ENCODE measurements around the gene GYG1. TPM values are rescaled to one million over a fixed set of nuclear protein-coding genes. Genes with fewer than 3 reads are reported as not detected.

GYG1 gene
- polyA plus RNA-seq, 2 of the 4 experiments (the other 2 are of a cell fraction), result 39.6 to 59.8 TPM

- WGBS (ENCODE audit: missing lambda C conversion rate), result 82% methylated on average over 7 of the region's 7 CpGs
- DNase-seq (ENCODE audit: low read depth in 1 of 2, low spot score in 1 of 2) (no peak), FAIRE-seq (no peak), ATAC-seq (no peak)
- H3K27ac ChIP-seq, result no peak overlapping the region
- TF ChIP-seq NR3C1 (IDR thresholded peaks at IDR 0.05) (no peak), EP300 (IDR thresholded peaks at IDR 0.05) (no peak), ATOH8 (CRISPR knock-in tag; IDR thresholded peaks at IDR 0.05; ENCODE audit: low read depth) (no peak), HOXB5 (CRISPR knock-in tag; IDR thresholded peaks at IDR 0.05) (no peak), RCOR1 (IDR thresholded peaks at IDR 0.05; ENCODE audit: low read depth, low read length) (no peak), CTCF (IDR thresholded peaks at IDR 0.05) (no peak), POLR2A (IDR thresholded peaks at IDR 0.05; ENCODE audit: low read length) (no peak), SREBF2 (IDR thresholded peaks at IDR 0.05) (no peak)
- no peaks in the 10 kb centered on the region for H3K9me3 ChIP-seq
- no peaks in the 10 kb centered on the region for H3K4me1 ChIP-seq
- ChIA-PET POLR2A (no interaction called here), CTCF (interaction anchor here (0.6 to 1.3 kb wide), 7 partner anchors 8 to 243 kb away, joined by 3 to 4 read pairs (median 3); no protein-coding TSS in a partner anchor)
- H3K4me3 ChIP-seq, result no peak overlapping the region
- no peak overlapping the region for H3K4me2 ChIP-seq
These were observed 21.1 kb upstream of the GYG1 start for GRCh38 chr3:148970271-148970670.

- Histone ChIP-seq H3K4me2 (no peak overlapping the region), H3K4me1 (no peaks in the 10 kb centered on the region), H3K9me3 (no peaks in the 10 kb centered on the region), H3K4me3 (no peak overlapping the region), H3K27ac (no peak overlapping the region)
- POLR2A ChIA-PET, result no interaction called here
- DNase-seq (ENCODE audit: low read depth in 1 of 2, low spot score in 1 of 2), result no peak
- no peak for TF ChIP-seq ELK1 (IDR thresholded peaks at IDR 0.05; ENCODE audit: low read depth, low read length)
- no peak for TF ChIP-seq NFE2L2 (conservative IDR thresholded peaks at IDR 0.05; ENCODE audit: low read length)
- TF ChIP-seq HMGXB4 (CRISPR knock-in tag; IDR thresholded peaks at IDR 0.05; ENCODE audit: borderline replicate concordance), result no peak
- TF ChIP-seq ZSCAN20 (CRISPR knock-in tag; IDR thresholded peaks at IDR 0.05), result no peak
- no peak for TF ChIP-seq KDM5A (IDR thresholded peaks at IDR 0.05)
- TF ChIP-seq FOSB (CRISPR knock-in tag; IDR thresholded peaks at IDR 0.05), result no peak
- no peak for TF ChIP-seq RARB (CRISPR knock-in tag; IDR thresholded peaks at IDR 0.05)
- TF ChIP-seq ZC3H11A (IDR thresholded peaks at IDR 0.05), result no peak
- no peak for TF ChIP-seq CBX8 (IDR thresholded peaks at IDR 0.05)
- no peak for TF ChIP-seq CBX2 (IDR thresholded peaks at IDR 0.05; ENCODE audit: borderline replicate concordance, low read depth)
- TF ChIP-seq FOSL2 (IDR thresholded peaks at IDR 0.05), result no peak
- TF ChIP-seq FOSL2 (CRISPR knock-in tag; IDR thresholded peaks at IDR 0.05), result no peak
- TF ChIP-seq E2F6 (IDR thresholded peaks at IDR 0.05; ENCODE audit: borderline replicate concordance, low read depth), result no peak
- no peak for TF ChIP-seq BCL3 (IDR thresholded peaks at IDR 0.05)
- no peak for FAIRE-seq
- CTCF ChIA-PET, result interaction anchor here (0.9 to 1.3 kb wide), 2 partner anchors 9 to 16 kb away, joined by 3 to 4 read pairs; no protein-coding TSS in a partner anchor
- ATAC-seq, result no peak
- 87% methylated on average over 1 of the region's 1 CpG for WGBS (ENCODE audit: missing lambda C conversion rate)
These were observed 19.8 kb upstream of the GYG1 start for GRCh38 chr3:148971401-148972163.
